NCI-H345 treated with DMSO at 0.1 percent for 48 hours (cell line): ENCODE data around the gene CENPT.
A peak's percentile ranks its signal among the peaks of the same experiment; 100 is the strongest.
"Not testable (repeated sequence)": the region's sequence is repeated elsewhere in the genome, so short reads cannot be mapped to it uniquely, and the experiment has no call there.

ENCODE experiments used
- DNase-seq: peaks from one replicate; lab custom pipeline; 2025; ENCODE audit not compliant: unreplicated experiment; lab: John Stamatoyannopoulos, UW

CENPT gene

DNA sequence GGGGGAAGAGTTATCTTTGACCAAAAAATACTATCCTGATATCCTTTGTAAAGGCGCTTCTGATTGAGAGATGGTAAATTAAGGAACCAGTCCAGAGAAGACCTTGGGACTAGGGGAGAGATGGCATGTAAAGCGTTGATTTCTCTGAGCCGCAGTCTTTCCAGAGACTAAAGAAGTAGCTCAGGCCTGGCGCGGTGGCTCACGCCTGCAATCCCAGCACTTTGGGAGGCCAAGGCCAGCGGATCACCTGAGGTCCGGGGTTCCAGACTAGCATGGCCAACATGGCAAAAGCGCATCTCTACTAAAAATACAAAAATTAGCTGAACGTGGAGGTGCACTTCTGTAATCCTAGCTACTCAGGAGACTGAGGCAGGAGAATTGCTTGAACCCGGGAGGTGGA is 625 bp upstream of the CENPT start:
- DNase-seq, result no peak

- DNase-seq, result peak; percentile 76
Measured at GRCh38 chr16:67846320-67847063, 1.0 kb downstream of the CENPT start, which contains the start of gene NUTF2. Gene NUTF2, plus strand, starts transcription at chr16:67846933. Its CDS starts 18,198 bp downstream, at chr16:67865131.

DNA sequence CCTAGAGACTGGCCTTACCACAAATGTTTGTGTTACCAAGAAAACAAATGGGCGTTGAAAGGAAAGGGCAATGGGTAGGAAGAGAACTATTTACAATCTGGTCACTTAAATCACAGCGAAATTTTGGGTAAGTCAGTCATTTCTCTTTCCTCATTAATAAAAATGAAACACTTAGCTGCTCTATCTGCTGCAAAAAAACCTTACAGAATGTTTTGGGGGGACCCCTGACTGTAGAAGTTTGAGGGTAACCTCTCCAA is 1.5 kb downstream of the CENPT start:
- no peak for DNase-seq

DNA sequence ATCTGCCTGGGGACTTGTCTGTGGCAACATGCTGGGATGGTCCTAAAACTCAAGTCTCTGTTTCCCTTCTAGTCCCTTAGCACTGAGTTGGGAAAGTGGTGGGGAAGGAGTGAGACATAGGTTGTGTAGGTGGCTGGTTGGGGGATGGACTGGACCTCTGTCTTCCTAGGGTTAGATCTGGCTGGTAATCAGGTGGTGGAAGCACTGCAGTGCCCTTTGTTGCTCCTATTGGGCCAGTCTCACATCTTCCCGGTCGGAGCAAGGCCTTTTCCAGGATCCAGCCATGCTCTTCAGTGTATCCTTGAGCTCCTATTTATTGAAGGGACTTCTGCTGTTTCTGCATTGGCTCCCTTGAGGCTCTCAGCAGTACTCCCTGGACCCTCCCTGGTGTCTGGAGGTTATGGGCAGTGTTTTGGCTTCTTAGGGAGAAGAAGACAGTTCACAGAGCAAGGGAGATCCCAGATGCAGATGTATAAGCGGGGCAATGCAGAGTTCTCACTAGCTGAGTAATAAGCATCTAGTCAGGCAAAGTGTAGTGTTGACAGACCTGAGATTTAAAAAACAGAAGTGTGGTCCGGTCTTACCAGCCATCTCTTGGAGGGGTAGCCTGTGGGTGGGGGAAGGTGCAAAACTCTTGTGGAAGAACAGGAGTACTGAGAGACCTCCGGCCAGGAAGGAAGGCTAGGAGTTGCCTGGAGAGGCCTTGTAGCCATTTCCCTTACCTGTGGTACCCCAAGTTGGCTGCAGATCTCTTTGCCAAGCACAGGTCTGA is 2.0 kb downstream of the CENPT start:
- DNase-seq, result no peak

- no peak for DNase-seq
Measured at GRCh38 chr16:67844497-67844896, 3.0 kb downstream of the CENPT start.

- DNase-seq, result no peak
Measured at GRCh38 chr16:67843343-67843765, 4.1 kb downstream of the CENPT start.

GRCh38 chr16:67842509-67843342 is 4.8 kb downstream of the CENPT start:
- peak; percentile 8 for DNase-seq

DNA sequence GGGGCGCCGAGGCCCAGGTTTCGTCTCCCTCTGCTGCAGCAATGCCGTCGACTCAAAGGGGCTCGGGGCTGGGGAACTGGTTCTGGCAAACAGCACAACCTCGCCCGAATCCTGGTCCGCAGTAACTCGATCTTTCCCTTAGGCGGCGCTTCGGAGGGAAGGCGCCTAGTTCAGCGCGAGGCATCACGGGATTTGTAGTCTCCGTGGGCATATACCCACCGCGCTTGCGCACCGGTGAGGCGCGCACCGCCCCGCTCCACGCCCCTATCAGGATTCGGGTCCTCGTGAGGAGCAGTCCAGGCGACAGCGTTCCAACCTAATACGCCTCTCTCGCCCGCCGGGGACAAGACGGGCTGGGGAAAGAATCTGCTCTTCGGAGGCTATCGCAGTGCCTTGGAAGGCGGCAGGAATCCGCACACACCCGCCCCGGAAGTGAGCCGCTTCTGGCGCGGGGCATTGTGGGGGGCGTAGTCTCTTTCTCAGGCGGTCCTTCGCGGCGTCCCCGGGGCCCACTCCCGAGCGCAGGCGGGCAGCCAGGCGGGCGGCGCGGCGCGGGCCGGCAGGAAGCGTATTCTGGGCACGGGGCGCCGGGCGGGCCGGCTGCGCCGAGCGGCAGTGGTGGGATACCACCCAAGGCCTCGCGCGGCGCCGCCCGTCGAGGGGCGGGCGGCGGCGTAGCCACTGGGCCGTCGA is 5.5 kb downstream of the CENPT start, which contains the start of gene THAP11:
Gene THAP11 (plus strand): TSS at position 505 of the 693 bp plus-strand sequence. CDS start 235 bp downstream, outside the sequence.
- DNase-seq, result peak; percentile 76

DNA sequence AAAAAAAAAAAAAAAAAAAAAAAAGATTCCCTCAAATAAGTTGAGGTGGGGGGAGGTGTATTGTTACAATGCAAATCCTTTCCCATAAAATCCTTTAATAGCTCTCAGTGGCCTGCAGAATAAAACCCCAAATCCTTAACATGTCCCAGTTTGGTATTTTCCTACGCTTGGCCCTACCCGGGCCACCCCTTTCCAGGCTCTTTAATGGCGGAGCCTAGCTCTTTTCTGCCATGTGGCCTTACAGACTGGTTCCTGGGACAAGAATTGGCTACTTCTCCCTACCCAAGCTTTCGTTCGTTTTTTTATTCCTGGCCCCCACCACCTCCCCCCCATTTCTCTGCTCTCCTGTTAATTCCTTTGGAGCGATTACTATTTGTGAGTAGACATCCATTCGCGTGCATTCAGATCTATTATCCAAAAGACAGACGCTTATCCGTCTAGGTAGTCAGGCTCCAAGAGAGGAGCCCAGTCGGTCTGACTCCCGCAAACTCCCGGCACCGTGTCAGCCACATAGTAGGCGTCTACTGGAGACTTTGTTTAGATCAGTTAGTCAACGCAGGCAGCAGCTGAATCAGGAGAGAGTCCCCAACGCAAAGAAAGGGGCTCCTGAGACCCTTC is 6.2 kb downstream of the CENPT start:
- no peak for DNase-seq

DNA sequence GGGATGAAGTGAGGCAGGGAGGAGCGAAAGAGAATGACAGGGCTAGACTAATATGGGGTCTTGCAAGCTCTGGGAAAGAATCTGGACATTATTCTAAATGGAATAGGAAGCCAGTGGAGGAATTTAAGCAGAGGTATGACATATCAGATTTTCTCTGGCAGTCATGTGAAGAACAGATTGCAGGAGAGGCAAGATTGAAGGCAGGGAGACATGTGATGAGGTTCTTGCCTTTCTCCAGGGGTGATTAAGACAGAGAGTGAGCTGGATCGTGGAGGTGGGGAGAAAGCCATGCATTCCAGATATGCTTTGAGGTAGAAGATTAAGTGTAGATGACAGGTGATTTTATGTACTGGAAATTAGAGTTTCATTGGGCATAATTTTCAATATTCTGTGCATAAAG is 9.7 kb downstream of the CENPT start:
- DNase-seq, result no peak

- DNase-seq, result not testable (repeated sequence)
Measured at GRCh38 chr16:67837190-67837589, 10.3 kb downstream of the CENPT start.

- no peak for DNase-seq
Measured at GRCh38 chr16:67834242-67834614, 13.3 kb downstream of the CENPT start.

DNA sequence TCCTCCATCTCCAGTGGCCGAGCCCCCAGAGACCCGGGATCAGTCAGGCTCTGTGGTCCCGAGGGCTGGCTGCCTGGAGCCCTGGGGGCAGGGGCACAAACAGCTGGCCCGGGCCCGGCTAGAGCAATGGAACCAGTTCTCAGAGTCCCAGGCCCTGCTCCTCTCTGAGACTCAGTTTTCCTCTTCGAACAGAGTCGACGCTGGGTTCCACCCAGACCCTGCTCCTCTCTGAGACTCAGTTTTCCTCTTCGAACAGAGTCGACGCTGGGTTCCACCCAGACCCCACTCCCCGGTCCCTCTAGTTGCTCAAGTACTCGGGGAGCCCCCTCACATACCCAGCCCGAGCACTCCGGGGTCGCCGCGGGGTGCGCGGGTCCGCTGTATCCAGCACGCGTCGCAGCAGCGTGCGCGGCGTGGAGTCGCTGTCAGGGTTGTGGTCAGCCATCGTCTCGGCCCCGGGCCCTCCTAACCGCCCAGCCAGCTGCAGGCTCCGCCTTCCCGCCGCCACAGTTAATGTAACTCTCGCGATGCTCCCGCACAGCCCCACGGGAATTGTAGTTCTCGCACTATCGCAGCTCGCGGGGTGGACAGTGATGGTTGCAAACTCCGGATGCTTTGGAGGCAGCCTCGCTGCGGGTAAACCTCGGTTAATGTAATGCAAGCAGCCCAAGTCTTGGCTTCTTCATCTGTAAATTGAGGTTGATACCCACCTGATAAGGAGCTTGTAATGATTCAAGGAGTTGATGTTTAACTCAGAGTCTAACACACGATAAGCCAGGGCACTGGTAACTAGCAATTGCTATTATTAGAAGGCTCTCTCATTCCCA is 13.9 kb downstream of the CENPT start:
- DNase-seq, result peak; percentile 83

GRCh38 chr16:67833030-67833414 is 14.5 kb downstream of the CENPT start:
- no peak for DNase-seq

- no peak for DNase-seq
Measured at GRCh38 chr16:67828651-67829050, 18.8 kb downstream of the CENPT start.

DNA sequence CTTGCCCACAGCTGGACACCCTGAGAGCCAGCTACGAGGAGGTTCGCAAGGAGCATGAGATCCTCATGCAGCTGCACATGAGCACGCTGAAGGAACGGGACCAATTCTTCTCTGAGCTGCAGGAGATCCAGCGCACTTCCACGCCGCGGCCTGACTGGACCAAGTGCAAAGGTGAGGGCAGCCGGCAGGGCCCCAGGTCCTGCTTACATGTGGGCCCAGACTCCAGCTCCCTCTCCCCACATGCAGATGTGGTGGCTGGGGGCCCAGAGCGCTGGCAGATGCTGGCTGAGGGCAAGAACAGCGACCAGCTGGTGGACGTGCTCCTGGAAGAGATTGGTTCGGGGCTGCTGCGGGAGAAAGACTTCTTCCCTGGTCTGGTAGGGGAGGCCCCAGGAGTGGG is 21.6 kb downstream of the CENPT start:
- DNase-seq, result no peak

GRCh38 chr16:67825119-67825518 is 22.4 kb downstream of the CENPT start:
- no peak for DNase-seq

- DNase-seq, result no peak
Measured at GRCh38 chr16:67822511-67822910, 25.0 kb downstream of the CENPT start.

DNA sequence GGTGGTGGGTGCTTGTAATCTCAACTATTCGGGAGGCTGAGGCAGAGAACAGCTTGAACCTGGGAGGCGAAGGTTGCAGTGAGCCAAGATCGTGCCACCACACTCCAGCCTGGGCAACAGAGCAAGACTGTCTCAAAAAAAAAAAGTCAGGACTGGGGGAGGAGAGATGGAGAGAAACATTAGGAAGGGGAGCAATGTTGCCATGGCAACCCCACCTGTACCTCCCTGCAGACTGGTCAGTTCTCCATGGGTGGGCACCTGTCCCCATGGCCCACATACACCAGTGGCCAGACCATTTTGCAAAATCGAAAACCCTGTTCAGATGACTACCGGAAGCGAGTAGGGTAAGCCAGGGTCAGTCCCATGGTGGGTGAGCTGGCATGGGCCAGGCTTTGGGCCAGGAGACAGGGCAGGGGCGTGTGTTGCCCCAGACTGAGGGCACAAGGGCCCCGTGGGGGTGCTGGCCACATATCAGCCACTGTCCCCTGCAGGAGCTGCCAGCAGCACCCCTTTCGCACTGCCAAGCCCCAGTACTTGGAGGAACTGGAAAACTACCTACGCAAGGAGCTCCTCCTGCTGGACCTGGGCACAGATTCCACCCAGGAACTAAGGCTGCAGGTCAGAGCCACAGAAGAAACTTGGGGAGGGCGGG is 26.8 kb downstream of the CENPT start:
- no peak for DNase-seq
